Caco-2 (cell line): Measurements from ENCODE around the gene PPFIBP1. TPM values are rescaled to one million over a fixed set of nuclear protein-coding genes. Genes with fewer than 3 reads are reported as not detected.

Experiments
- BruUV-seq: library from RNA; stranded (reverse); fragments of 400-500 nt; replicated peaks from 2 replicates; lab custom pipeline; 2021; lab: Mats Ljungman, UMichigan
- CTCF ChIA-PET: fragments of 300-600 bp; sonication (Branson Sonifier 250); formaldehyde crosslinking; loops from one replicate; lab custom pipeline; 2022; ENCODE audit warnings: antibody characterized with exemption; lab: Charles Lee
- POLR2A ChIA-PET: fragments of 300-600 bp; sonication (Branson Sonifier 250); formaldehyde crosslinking; loops from one replicate; lab custom pipeline; 2022; ENCODE audit warnings: antibody characterized with exemption; lab: Charles Lee
- DNase-seq, 2 experiments: peaks; one replicate each; pipeline versions ENCODE4 v3.0.0 to v3.0.0-alpha.2; 2020 to 2022
- H3K27me3 ChIP-seq: replicated peaks from 2 replicates; pipeline ENCODE4 v1.6.0; 2011; ENCODE audit warnings: low read length; ENCODE audit not compliant: control insufficient read depth, insufficient read depth
- H3K36me3 ChIP-seq: 2 replicates; pipeline ENCODE4 v1.5.1; 2011; ENCODE audit warnings: low read length; ENCODE audit not compliant: control insufficient read depth, insufficient read depth
- H3K4me1 ChIP-seq: fragments of 250-450 bp; sonication (Bioruptor Pico); 2 replicates; pipeline ENCODE4 v1.5.1; 2020; ENCODE audit warnings: mild to moderate bottlenecking
- H3K4me3 ChIP-seq: 2 replicates; pipeline ENCODE4 v1.5.1; 2011; ENCODE audit warnings: low read depth, mild to moderate bottlenecking, control low read depth, low read length
- H3K9me3 ChIP-seq: fragments of 250-450 bp; sonication (Bioruptor Pico); 2 replicates; pipeline ENCODE4 v1.5.1; 2020; ENCODE audit warnings: mild to moderate bottlenecking, moderate library complexity
- H3K27ac Mint-ChIP-seq: one replicate; pipeline ENCODE4 v1.8.0; 2022; ENCODE audit warnings: mixed read lengths; ENCODE audit not compliant: unreplicated experiment
- H3K27me3 Mint-ChIP-seq: one replicate; pipeline ENCODE4 v1.8.0; 2022; ENCODE audit warnings: mixed read lengths; ENCODE audit not compliant: insufficient read depth, unreplicated experiment
- H3K36me3 Mint-ChIP-seq: one replicate; pipeline ENCODE4 v1.8.0; 2022; ENCODE audit warnings: mild to moderate bottlenecking, mixed read lengths; ENCODE audit not compliant: insufficient read depth, unreplicated experiment
- H3K4me1 Mint-ChIP-seq: one replicate; pipeline ENCODE4 v1.8.0; 2022; ENCODE audit warnings: low read depth, mixed read lengths; ENCODE audit not compliant: unreplicated experiment
- H3K4me3 Mint-ChIP-seq: one replicate; pipeline ENCODE4 v1.8.0; 2022; ENCODE audit warnings: mild to moderate bottlenecking, moderate library complexity, mixed read lengths; ENCODE audit not compliant: unreplicated experiment
- H3K9me3 Mint-ChIP-seq: one replicate; pipeline ENCODE4 v1.8.0; 2022; ENCODE audit warnings: mixed read lengths; ENCODE audit not compliant: unreplicated experiment
- intact Hi-C: fragments of 100-400 bp; cut with micrococcal nuclease; formaldehyde crosslinking; loops from one replicate; pipeline ENCODE4 v1.10.0; 2022; ENCODE audit not compliant: unreplicated experiment
- total RNA-seq: library from RNA; stranded (reverse); gene quantifications from 2 replicates; pipeline ENCODE4 v1.2.3, GENCODE V29; 2022
- TF ChIP-seq, protein P1 (sequence below), 2 experiments: fragments of 200-600 bp in 1 of 2; IDR thresholded peaks; 1 replicate in 1 of 2; 2 replicates in 1 of 2; pipeline versions ENCODE4 v1.5.1 to v1.8.0; 2011 to 2022; ENCODE audit warnings: antibody characterized with exemption in 1 of 2, control low read depth in 1 of 2, inconsistent platforms in 1 of 2, low read depth in 1 of 2, low read length in 1 of 2, mild to moderate bottlenecking in 1 of 2, moderate library complexity in 1 of 2; ENCODE audit not compliant: insufficient read depth in 1 of 2, severe bottlenecking in 1 of 2, unreplicated experiment in 1 of 2

PPFIBP1 gene
- total RNA-seq, 1 experiment from 2014 or later: 109 TPM

DNA sequence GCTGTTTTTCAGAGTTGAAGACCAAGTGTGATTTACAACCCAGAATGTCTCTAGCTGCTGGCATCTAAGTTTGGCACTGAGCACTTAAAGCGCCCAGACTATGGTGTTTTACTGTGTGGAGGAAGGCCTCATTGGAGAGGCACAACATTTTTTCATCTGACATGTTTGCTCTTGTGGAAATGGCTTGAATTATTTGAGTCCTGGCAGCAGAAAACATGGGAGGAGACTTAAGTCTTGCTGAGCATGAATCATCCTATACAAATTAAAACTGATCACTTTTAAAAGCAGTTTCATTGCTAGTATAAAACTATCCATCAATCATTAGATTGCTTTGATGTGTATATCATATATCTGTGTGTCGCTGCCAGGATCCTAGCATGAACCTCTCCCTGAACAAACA lies 86.4 kb downstream of the PPFIBP1 start:
- H3K9me3 ChIP-seq: no peaks in the 10 kb centered on the region
- H3K4me1 Mint-ChIP-seq: peaks cover 68% of the 10 kb centered on the region
- peaks cover 24% of the 10 kb centered on the region for H3K36me3 Mint-ChIP-seq
- CTCF ChIA-PET: no interaction called here
- intact Hi-C loops: no loop called here
- H3K27me3 Mint-ChIP-seq: no peaks in the 10 kb centered on the region
- H3K27ac Mint-ChIP-seq: no peak overlapping the region
- no TSS peak for BruUV-seq
- no peak overlapping the region for H3K4me3 Mint-ChIP-seq
- H3K27me3 ChIP-seq: no peaks in the 10 kb centered on the region
- H3K36me3 ChIP-seq: no peaks in the 10 kb centered on the region
- TF ChIP-seq, protein P1, sequence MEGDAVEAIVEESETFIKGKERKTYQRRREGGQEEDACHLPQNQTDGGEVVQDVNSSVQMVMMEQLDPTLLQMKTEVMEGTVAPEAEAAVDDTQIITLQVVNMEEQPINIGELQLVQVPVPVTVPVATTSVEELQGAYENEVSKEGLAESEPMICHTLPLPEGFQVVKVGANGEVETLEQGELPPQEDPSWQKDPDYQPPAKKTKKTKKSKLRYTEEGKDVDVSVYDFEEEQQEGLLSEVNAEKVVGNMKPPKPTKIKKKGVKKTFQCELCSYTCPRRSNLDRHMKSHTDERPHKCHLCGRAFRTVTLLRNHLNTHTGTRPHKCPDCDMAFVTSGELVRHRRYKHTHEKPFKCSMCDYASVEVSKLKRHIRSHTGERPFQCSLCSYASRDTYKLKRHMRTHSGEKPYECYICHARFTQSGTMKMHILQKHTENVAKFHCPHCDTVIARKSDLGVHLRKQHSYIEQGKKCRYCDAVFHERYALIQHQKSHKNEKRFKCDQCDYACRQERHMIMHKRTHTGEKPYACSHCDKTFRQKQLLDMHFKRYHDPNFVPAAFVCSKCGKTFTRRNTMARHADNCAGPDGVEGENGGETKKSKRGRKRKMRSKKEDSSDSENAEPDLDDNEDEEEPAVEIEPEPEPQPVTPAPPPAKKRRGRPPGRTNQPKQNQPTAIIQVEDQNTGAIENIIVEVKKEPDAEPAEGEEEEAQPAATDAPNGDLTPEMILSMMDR (IDR thresholded peaks at IDR 0.05; ENCODE audit: insufficient read depth in 1 of 2, low read depth in 1 of 2, low read length in 1 of 2, severe bottlenecking in 1 of 2, unreplicated experiment in 1 of 2): no peak
- H3K9me3 Mint-ChIP-seq: no peaks in the 10 kb centered on the region
- DNase-seq: no peak
- peaks cover 60% of the 10 kb centered on the region for H3K4me1 ChIP-seq
- H3K4me3 ChIP-seq: no peak overlapping the region
- POLR2A ChIA-PET: no interaction called here

DNA sequence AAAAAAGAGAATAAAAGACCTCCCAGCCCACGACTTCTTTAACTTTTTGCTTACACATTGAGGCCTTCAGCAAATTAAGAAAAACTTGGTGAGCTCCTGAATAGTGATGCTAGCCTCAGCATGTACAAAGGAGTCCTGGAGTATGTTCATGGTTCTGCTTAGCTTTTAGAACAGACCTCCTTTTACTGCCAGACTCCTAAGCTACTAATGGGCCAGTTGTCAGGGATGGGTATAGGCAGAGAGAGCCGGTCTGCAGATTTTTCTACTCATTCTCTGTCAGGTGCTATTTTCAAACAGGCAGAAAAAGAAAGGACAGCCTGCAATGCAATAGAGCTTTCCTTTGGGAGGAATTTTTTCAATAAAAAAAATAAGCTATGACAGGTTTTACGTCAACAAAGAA lies 90.4 kb downstream of the PPFIBP1 start:
- no TSS peak for BruUV-seq
- peak overlapping the region; percentile 58 for H3K27ac Mint-ChIP-seq
- TF ChIP-seq, protein P1 (IDR thresholded peaks at IDR 0.05; ENCODE audit: insufficient read depth in 1 of 2, low read depth in 1 of 2, low read length in 1 of 2, severe bottlenecking in 1 of 2, unreplicated experiment in 1 of 2): no peak
- Histone ChIP-seq H3K9me3 (no peaks in the 10 kb centered on the region; the same call in 1 of the 2 replicates), H3K36me3 (no peaks in the 10 kb centered on the region), H3K4me1 (peaks cover 67% of the 10 kb centered on the region), H3K27me3 (no peaks in the 10 kb centered on the region), H3K4me3 (no peak overlapping the region)
- DNase-seq: no peak
- H3K36me3 Mint-ChIP-seq: peaks cover 16% of the 10 kb centered on the region
- peaks cover 71% of the 10 kb centered on the region for H3K4me1 Mint-ChIP-seq
- ChIA-PET CTCF (no interaction called here), POLR2A (no interaction called here)
- H3K4me3 Mint-ChIP-seq: no peak overlapping the region
- intact Hi-C loops: loop anchor here (2.0 kb wide), 1 partner anchor 24 kb away; no protein-coding TSS in a partner anchor
- H3K9me3 Mint-ChIP-seq: no peaks in the 10 kb centered on the region
- no peaks in the 10 kb centered on the region for H3K27me3 Mint-ChIP-seq

DNA sequence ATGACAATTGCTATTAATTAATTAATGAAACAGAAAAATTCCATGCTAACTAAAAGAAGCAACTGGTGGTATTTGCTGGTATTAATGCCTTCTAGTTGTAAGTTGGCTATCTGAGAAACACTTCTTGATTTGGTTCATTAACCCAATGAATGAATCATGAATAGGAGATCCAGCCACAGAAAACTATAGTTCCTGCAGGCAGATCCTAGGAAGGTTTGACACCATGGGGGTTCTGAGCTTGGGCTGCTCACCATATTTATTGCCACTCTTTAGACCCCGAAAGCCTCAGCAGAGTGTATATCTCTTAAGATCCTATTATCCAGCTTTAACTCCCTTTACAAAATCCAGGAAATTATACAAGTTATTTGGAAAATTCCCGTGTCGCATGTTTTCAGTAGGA lies 90.9 kb downstream of the PPFIBP1 start:
- peaks cover 69% of the 10 kb centered on the region for H3K4me1 Mint-ChIP-seq
- no peaks in the 10 kb centered on the region; the same call in 1 of the 2 replicates for H3K9me3 ChIP-seq
- no TSS peak for BruUV-seq
- peaks cover 69% of the 10 kb centered on the region for H3K4me1 ChIP-seq
- intact Hi-C loops: loop anchor here (1.0 to 5.0 kb wide), 3 partner anchors 8 to 93 kb away; partner anchors contain the start of gene PPFIBP1
- peaks cover 13% of the 10 kb centered on the region for H3K36me3 Mint-ChIP-seq
- TF ChIP-seq, protein P1 (IDR thresholded peaks at IDR 0.05; ENCODE audit: insufficient read depth in 1 of 2, low read depth in 1 of 2, low read length in 1 of 2, severe bottlenecking in 1 of 2, unreplicated experiment in 1 of 2): no peak
- H3K36me3 ChIP-seq: no peaks in the 10 kb centered on the region
- H3K27me3 Mint-ChIP-seq: no peaks in the 10 kb centered on the region
- H3K4me3 ChIP-seq: no peak overlapping the region
- peak overlapping the region; percentile 69 for H3K27ac Mint-ChIP-seq
- H3K9me3 Mint-ChIP-seq: no peaks in the 10 kb centered on the region
- CTCF ChIA-PET: no interaction called here
- no peaks in the 10 kb centered on the region for H3K27me3 ChIP-seq
- peak overlapping the region; percentile 6 for H3K4me3 Mint-ChIP-seq
- POLR2A ChIA-PET: no interaction called here
- DNase-seq: no peak
